HG03342 (cell line): ENCODE measurements around the gene HNRNPF.
"Not testable (repeated sequence)": the region's sequence is repeated elsewhere in the genome, so short reads cannot be mapped to it uniquely, and the experiment has no call there.

Experiments used
- ATAC-seq: cut with Tn5 transposase; IDR thresholded peaks from one replicate; pipeline ENCODE4 v1.9.1; 2021; ENCODE audit warnings: mild to moderate bottlenecking, moderate library complexity; ENCODE audit not compliant: unreplicated experiment

The HNRNPF gene

GRCh38 chr10:43398939-43399319 lies 10.1 kb downstream of the HNRNPF start:
- no peak for ATAC-seq

DNA sequence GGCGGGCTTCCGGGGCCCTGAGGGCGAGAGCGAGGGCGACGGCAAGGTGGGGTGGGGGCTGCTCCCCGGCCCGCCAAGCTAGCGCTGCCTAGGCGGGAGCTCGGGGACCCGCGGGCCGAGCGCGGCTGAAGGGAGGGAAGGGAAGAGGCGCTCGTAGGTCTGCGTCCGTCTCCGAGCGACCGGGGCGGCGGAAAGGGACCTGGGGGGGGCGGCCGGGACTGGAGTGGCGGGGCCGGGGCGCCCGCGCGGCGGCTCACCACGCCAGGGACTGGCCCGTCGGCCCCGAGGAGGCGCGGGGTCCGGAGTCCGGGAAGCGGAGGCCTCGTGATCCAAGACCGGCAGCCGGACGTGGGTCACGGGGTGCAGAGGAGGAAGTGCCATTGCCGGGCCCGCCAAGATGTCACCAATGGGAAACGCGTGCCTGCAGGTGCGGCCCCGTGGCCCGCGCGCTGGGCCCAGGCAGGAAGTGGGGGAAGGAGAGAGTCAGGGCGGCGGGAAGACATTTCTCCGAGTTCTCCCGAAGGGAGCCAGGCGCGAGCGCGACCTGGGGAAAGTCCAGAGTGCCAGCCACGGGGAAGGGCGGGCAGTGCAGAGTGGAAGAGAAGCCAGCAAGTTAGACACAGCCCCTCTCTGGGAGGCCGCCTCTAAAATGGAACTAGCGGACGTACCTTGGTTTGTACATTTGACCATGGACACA lies 11.9 kb downstream of the HNRNPF start:
- ATAC-seq: peak; percentile 80

- peak; percentile 41 for ATAC-seq
Observed at GRCh38 chr10:43396061-43396927, 12.7 kb downstream of the HNRNPF start.

- ATAC-seq: no peak
Observed at GRCh38 chr10:43395571-43396060, 13.4 kb downstream of the HNRNPF start.

GRCh38 chr10:43394868-43395267 lies 14.1 kb downstream of the HNRNPF start:
- ATAC-seq: no peak

DNA sequence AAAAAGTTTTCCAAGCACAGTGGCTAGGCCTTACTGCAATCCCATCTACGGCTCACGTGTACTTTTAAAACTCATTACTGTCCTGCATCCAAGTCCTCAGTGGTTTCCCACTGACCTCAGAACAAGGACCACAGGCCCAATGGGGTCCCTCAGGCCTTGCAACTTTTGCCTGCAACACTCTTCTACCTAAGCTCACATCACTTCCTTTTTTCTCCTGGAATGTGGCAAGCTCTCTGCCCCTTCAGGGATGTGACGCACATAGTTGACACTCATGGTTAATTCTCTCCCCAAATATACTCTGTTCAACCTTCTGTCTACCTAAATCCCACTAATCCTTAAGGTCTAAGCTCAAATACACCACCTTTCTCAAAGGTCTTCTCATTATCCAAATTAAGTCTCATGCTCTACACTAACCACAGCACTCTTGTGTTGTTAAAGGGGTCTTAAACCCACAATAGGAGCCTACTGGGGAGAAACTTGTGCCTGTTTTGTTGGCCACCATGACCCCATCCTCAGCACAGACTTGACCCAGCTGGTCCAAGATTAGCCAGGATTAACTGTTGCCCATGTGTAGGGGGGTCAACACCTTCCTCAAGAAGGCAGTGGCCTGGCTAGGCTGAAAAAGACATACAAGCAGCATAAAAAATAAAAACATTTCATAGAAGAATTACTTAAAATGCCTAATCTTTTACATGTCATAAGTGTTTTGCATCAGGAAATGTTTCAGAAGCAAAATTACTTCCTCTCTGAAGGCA lies 15.2 kb downstream of the HNRNPF start:
- no peak for ATAC-seq

DNA sequence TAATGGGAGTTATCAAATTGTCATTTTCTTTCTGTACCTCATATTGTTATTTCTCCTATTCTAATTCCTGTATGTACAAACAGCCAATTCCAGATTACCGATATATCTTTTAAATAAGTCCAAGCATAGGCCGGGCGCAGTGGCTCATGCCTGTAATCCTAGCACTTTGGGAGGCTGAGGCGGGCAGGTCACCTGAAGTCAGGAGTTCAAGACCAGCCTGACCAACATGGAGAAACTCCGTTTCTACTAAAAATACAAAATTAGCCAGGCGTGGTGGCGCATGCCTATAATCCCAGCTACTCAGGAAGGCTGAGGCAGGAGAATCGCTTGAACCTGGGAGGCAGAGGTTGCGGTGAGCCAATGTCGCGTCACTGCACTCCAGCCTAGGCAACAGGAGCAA lies 15.8 kb downstream of the HNRNPF start:
- not testable (repeated sequence) for ATAC-seq

DNA sequence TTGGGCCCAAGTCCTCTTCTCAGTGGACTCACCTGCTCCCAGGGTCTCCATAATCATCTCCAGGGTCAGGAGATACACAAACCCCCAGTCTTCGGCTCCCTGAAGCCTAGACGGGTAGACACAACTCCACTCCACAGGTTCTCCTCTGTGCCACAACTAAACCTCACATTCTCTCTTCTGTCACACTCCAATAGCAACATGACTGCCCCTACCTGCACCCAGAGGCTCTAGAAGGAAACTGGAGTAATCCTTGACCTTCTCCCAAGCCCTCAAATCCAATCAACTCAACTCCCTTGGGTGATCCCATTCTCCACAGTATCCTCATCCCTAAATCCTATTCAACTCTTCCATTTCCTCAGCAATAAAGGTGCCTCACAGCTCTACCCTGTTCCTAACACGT lies 16.2 kb downstream of the HNRNPF start:
- ATAC-seq: no peak

DNA sequence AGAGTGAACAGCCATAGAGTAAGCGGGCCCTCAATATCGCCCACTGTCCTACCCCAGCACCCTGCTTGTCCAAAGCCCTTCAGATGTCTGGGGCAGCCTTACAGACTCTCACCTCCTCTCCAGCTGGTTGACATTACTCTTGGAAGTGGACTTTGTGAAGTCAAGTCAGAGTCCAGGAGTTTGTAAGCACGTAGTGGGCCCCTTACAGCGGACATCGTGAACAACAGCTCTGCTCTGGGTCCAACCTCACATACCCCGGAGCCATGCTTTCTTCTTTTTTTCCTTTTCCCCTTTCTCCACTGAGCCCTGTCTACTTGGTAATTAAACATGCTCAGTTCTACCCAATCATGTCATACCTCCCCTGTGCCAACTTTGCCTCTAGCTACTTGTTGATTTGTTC lies 17.5 kb downstream of the HNRNPF start:
- ATAC-seq: no peak

DNA sequence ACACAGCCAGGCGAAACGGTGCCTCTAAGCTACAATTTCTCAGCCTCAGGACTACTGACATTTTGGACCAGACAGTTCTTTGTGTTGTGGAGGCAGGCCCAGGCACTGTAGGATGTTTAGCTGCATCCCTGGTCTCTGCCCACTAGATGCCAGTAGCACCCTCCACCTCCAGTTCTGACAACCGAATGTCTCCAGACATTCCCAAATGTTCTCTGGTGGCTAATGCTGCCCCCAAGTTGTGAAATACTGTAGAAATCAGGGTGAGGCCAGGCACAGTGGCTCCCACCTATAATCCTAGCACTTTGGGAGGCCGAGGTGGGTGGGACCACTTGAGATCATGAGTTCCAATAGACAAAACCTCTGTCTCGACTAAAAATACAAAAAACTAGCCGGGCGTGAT lies 18.2 kb downstream of the HNRNPF start:
- no peak for ATAC-seq

DNA sequence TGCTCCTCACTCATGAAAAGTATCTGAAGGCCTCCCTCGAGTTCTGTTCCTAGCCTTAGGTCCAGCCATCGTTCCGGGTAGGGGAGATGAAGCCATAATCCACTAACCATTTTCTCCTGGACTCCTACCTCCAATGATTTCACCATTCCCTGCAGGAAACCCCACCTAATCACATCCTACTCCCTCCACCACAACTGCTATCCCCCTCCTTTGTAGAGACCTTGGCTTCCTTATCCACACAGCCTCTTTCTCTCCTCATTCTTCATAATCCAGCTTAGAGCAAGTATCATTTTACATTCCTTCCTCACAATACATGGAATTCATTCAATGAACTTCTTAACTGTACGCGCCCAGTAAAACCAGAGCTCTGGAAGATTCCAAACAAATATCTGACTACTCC lies 18.7 kb downstream of the HNRNPF start:
- no peak for ATAC-seq

- ATAC-seq: no peak
Observed at GRCh38 chr10:43389867-43390266, 19.1 kb downstream of the HNRNPF start.

GRCh38 chr10:43387678-43388032 lies 21.3 kb downstream of the HNRNPF start:
- no peak for ATAC-seq

DNA sequence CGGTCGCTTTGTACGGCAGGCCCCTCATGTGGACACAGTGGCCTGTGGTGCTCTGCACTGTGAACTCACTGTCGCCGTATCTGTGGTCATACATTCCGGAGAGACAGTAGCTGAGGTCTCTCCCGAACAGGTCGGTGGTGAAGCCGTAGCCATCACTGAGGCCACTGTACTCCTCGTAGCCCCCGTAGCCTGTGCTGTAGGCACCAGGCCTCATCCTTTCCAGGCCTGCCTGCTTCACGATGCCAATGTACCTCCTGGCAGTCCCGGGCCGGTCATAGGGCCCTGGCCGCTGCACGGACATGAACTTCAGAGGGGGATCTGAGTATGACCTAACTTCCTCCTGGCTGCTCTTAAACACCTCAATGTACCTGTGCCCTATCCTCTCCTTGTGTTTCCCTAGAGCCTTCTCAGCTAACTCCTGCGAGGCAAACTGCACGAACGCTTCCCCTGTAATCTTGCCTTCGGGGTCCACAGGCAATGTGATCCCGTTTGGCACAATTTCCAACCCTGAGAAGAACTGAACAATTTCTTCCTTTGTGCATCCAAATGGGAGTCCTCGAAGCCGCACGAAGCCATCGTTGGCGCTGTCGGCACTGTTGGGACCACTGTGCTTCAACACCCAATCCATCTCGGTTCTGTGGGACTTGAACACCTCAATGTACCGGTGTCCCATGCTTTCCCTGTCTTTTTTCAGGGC lies 21.9 kb downstream of the HNRNPF start:
- no peak for ATAC-seq

GRCh38 chr10:43386549-43386948 lies 22.4 kb downstream of the HNRNPF start:
- ATAC-seq: no peak

DNA sequence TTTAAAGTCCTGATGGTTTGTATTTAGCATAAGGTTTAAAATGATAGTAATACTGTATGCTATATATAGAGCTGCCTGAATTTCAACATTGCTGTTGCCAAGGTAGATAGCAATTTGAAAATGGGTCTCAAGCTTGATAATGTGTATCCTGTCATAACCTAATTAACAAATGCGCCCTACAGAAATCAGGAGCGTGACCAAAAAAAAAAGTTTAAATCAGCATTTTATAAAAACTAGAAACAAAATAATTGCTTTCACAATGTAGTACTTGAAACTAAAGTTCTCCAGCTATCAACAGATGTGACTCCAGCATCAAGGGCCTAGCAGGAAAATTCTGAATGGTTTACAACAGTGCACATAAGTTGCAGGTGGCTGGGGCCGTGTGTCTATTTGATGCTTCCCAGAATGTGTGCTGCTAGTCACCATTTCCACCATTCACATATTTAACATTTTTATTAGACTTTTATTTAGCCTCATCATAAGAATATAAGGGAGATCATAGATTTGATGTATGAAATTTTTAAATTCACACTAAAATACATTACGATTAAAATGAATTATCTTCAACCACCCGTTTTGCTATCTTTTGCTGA lies 23.5 kb downstream of the HNRNPF start:
- ATAC-seq: no peak

GRCh38 chr10:43384252-43385221 lies 24.4 kb downstream of the HNRNPF start:
- no peak for ATAC-seq

GRCh38 chr10:43383204-43383971 lies 25.6 kb downstream of the HNRNPF start:
- ATAC-seq: no peak
